ENCODE results near the gene SGSH. TPM values are rescaled to one million over a fixed set of nuclear protein-coding genes. Genes with fewer than 3 reads are reported as not detected.

The SGSH gene
- total RNA-seq, 1 experiment from 2014 or later: 42.8 TPM

- intact Hi-C loops (cut with micrococcal nuclease; ENCODE audit: unreplicated experiment): no loop called here
- H3K4me3 Mint-ChIP-seq (ENCODE audit: unreplicated experiment): no peak overlapping the region
- peaks cover 39% of the 10 kb centered on the region for H3K4me1 ChIP-seq
Observed at GRCh38 chr17:80257716-80258213, 37.6 kb upstream of the SGSH start.

GRCh38 chr17:80256034-80256350 lies 35.9 kb upstream of the SGSH start:
- no peaks in the 10 kb centered on the region for H3K27me3 ChIP-seq (replicated peaks; ENCODE audit: control insufficient read depth, insufficient read depth, low read length)
- no peak overlapping the region for H3K27ac Mint-ChIP-seq (ENCODE audit: unreplicated experiment)
- H3K9me3 ChIP-seq: no peaks in the 10 kb centered on the region
- H3K9me3 Mint-ChIP-seq (ENCODE audit: unreplicated experiment): no peaks in the 10 kb centered on the region
- peaks cover 29% of the 10 kb centered on the region for H3K4me1 Mint-ChIP-seq (ENCODE audit: low read depth, unreplicated experiment)
- BruUV-seq (replicated peaks): no TSS peak
- no peak overlapping the region for H3K4me3 ChIP-seq (ENCODE audit: low read depth, low read length)
- POLR2A ChIA-PET: no interaction called here
- intact Hi-C loops (cut with micrococcal nuclease; ENCODE audit: unreplicated experiment): no loop called here
- H3K27me3 Mint-ChIP-seq (ENCODE audit: insufficient read depth, unreplicated experiment): no peaks in the 10 kb centered on the region
- H3K36me3 ChIP-seq (ENCODE audit: control insufficient read depth, insufficient read depth, low read length): no peaks in the 10 kb centered on the region
- peaks cover 26% of the 10 kb centered on the region for H3K4me1 ChIP-seq
- H3K4me3 Mint-ChIP-seq (ENCODE audit: unreplicated experiment): no peak overlapping the region
- DNase-seq: no peak
- TF ChIP-seq, protein P1, sequence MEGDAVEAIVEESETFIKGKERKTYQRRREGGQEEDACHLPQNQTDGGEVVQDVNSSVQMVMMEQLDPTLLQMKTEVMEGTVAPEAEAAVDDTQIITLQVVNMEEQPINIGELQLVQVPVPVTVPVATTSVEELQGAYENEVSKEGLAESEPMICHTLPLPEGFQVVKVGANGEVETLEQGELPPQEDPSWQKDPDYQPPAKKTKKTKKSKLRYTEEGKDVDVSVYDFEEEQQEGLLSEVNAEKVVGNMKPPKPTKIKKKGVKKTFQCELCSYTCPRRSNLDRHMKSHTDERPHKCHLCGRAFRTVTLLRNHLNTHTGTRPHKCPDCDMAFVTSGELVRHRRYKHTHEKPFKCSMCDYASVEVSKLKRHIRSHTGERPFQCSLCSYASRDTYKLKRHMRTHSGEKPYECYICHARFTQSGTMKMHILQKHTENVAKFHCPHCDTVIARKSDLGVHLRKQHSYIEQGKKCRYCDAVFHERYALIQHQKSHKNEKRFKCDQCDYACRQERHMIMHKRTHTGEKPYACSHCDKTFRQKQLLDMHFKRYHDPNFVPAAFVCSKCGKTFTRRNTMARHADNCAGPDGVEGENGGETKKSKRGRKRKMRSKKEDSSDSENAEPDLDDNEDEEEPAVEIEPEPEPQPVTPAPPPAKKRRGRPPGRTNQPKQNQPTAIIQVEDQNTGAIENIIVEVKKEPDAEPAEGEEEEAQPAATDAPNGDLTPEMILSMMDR (IDR thresholded peaks at IDR 0.05; ENCODE audit: insufficient read depth in 1 of 2, low read depth in 1 of 2, low read length in 1 of 2, severe bottlenecking in 1 of 2, unreplicated experiment in 1 of 2): no peak
- peaks cover 29% of the 10 kb centered on the region for H3K36me3 Mint-ChIP-seq (ENCODE audit: insufficient read depth, unreplicated experiment)
- CTCF ChIA-PET: no interaction called here

More at GRCh38 chr17:80257716-80258213, 37.6 kb upstream of the SGSH start:
- no peak for DNase-seq
- Mint-ChIP-seq H3K4me1 (ENCODE audit: low read depth, unreplicated experiment) (peaks cover 39% of the 10 kb centered on the region), H3K27ac (ENCODE audit: unreplicated experiment) (peak overlapping the region; percentile 56), H3K9me3 (ENCODE audit: unreplicated experiment) (no peaks in the 10 kb centered on the region), H3K36me3 (ENCODE audit: insufficient read depth, unreplicated experiment) (peaks cover 25% of the 10 kb centered on the region), H3K27me3 (ENCODE audit: insufficient read depth, unreplicated experiment) (no peaks in the 10 kb centered on the region)
- ChIA-PET POLR2A (no interaction called here), CTCF (interaction anchor here (0.6 kb wide), 1 partner anchor 134 kb away, joined by 3 read pairs; no protein-coding TSS in a partner anchor)
- Histone ChIP-seq H3K36me3 (ENCODE audit: control insufficient read depth, insufficient read depth, low read length) (no peaks in the 10 kb centered on the region), H3K9me3 (no peaks in the 10 kb centered on the region), H3K27me3 (replicated peaks; ENCODE audit: control insufficient read depth, insufficient read depth, low read length) (no peaks in the 10 kb centered on the region), H3K4me3 (ENCODE audit: low read depth, low read length) (no peak overlapping the region)
- TF ChIP-seq, protein P1 (IDR thresholded peaks at IDR 0.05; ENCODE audit: insufficient read depth in 1 of 2, low read depth in 1 of 2, low read length in 1 of 2, severe bottlenecking in 1 of 2, unreplicated experiment in 1 of 2): no peak
- no TSS peak for BruUV-seq (replicated peaks)

- Histone ChIP-seq H3K9me3 (no peaks in the 10 kb centered on the region), H3K4me3 (ENCODE audit: low read depth, low read length) (no peak overlapping the region), H3K27me3 (replicated peaks; ENCODE audit: control insufficient read depth, insufficient read depth, low read length) (no peaks in the 10 kb centered on the region), H3K4me1 (peaks cover 23% of the 10 kb centered on the region), H3K36me3 (ENCODE audit: control insufficient read depth, insufficient read depth, low read length) (no peaks in the 10 kb centered on the region)
- intact Hi-C loops (cut with micrococcal nuclease; ENCODE audit: unreplicated experiment): no loop called here
- ChIA-PET CTCF (interaction anchor here (0.6 kb wide), 1 partner anchor 38 kb away, joined by 5 read pairs; no protein-coding TSS in a partner anchor), POLR2A (no interaction called here)
- peaks cover 26% of the 10 kb centered on the region for H3K4me1 Mint-ChIP-seq (ENCODE audit: low read depth, unreplicated experiment)
- peak; percentile 57 to 73 for DNase-seq
- peaks cover 25% of the 10 kb centered on the region for H3K36me3 Mint-ChIP-seq (ENCODE audit: insufficient read depth, unreplicated experiment)
- TF ChIP-seq, protein P1 (IDR thresholded peaks at IDR 0.05; ENCODE audit: insufficient read depth in 1 of 2, low read depth in 1 of 2, low read length in 1 of 2, severe bottlenecking in 1 of 2, unreplicated experiment in 1 of 2): no peak
- H3K9me3 Mint-ChIP-seq (ENCODE audit: unreplicated experiment): no peaks in the 10 kb centered on the region
- no peaks in the 10 kb centered on the region for H3K27me3 Mint-ChIP-seq (ENCODE audit: insufficient read depth, unreplicated experiment)
- no TSS peak for BruUV-seq (replicated peaks)
- H3K4me3 Mint-ChIP-seq (ENCODE audit: unreplicated experiment): peak overlapping the region; percentile 5
- peak overlapping the region; percentile 95 for H3K27ac Mint-ChIP-seq (ENCODE audit: unreplicated experiment)
Observed at GRCh38 chr17:80254396-80255251, 34.5 kb upstream of the SGSH start.

Measured in Caco-2 (cell line).